CD4-positive, alpha-beta T cell treated with Interleukin-17A for 1 hour (primary cell): ENCODE results near the gene ETFDH.
"Not testable (repeated sequence)": the region's sequence is repeated elsewhere in the genome, so short reads cannot be mapped to it uniquely, and the experiment has no call there.

Experiments used
- DNase-seq: peaks from one replicate; pipeline ENCODE4 v3.0.0-alpha.2; 2020

ETFDH gene

DNA sequence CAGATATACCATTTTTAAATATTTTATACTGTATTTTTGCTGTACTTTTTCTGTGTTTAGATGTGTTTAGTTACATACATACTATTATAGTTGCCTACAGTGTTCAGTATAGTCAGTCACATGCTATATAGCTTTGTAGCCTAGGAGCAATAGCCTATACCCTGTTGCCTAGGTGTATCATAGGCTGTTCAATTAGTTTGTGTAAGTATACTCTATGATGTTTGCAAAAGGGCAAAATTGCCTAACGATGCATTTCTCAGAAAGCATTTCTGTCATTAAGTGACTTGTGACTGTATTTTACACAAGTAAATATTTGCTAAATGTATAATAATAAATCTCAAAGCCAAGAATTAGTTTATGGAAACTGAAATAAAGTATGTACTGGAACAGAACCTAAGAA lies 9.5 kb downstream of the ETFDH start:
- DNase-seq, result no peak

DNA sequence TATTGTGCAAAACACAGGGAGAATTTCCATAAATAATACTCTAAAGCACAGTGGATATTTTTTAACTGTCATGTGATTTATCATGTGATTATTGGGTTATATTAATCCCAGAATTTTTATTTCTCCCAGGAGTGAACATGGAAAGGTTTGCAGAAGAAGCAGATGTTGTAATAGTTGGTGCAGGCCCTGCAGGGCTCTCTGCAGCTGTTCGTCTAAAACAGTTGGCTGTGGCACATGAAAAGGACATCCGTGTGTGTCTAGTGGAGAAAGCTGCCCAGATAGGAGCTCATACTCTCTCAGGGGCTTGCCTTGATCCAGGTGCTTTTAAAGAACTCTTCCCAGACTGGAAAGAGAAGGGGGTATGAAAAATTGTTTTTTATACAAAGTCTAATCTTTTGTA lies 10.0 kb downstream of the ETFDH start:
- DNase-seq, result no peak

DNA sequence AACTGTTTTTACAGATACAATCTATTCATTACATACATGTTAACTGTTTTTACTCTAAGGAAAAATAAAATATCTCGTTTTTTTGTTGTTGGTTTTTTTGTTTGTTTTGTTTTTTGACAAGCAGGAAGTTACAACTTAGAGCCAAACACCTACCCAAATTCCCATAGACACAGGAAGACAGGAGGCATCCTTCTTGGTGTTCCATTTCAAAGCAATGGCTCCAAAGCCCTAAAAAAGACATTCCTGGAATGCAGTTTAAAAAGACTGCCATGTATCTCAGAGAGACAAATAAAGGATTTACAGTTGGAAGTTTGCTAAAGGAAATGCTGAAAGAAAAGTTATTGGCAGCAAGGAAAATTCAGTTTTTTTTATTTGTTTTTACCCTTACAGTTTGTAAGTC lies 16.7 kb downstream of the ETFDH start:
- DNase-seq, result no peak

DNA sequence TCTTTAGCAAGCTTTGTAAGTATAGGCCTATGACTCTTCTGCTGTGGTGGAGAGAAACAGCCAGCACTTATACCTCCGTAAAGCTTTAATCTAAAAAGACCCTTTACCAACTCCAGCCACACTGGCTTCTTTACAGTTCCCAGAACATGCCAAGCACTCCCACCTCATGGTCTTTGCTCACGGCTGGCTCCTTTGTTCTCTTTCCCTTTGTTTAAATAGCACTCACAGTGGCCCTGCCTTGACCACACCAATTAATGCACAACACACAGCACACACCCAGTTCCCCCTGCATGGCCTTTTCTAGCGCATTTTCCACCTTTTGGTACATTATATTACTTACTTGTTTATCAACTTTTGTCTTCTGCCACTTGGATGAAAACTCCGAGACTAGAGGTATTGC lies 32.2 kb downstream of the ETFDH start:
- DNase-seq, result no peak

DNA sequence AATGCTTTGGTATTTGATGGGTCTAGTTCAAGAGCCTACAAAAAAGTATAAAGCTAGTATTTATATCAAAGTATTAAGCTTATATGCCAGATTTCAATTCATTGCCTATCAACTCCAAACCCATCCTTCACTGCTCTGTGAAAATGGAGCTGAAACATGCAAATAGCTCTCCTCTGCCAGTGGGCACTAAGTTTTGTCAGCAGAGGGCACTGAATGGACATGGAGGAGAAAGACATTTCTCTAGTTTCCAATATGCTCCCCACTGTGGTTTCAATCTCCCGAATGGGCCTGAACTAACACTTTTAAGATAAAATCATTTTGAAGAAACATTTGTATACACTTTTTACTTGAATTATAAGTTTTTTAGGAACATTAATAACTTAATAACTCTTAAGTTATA lies 38.7 kb downstream of the ETFDH start:
- DNase-seq, result no peak

DNA sequence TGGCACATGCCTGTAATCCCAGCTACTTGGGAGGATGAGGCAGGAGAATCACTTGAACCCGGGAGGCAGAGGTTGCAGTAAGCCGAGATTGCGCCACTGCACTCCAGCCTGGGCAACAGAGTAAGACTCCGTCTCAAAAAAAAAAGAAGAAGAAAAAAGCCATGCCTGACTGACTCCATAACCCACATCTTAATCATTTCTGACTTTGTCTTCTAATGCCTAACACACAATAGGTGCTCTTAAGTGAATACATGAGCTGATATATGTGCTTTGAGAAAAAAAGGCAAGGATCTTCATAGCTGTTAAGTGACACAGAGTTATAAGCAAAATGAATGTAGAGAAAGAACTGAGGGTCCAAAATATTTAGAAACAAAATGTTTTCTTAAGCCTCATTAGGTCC lies 40.5 kb downstream of the ETFDH start:
- not testable (repeated sequence) for DNase-seq

DNA sequence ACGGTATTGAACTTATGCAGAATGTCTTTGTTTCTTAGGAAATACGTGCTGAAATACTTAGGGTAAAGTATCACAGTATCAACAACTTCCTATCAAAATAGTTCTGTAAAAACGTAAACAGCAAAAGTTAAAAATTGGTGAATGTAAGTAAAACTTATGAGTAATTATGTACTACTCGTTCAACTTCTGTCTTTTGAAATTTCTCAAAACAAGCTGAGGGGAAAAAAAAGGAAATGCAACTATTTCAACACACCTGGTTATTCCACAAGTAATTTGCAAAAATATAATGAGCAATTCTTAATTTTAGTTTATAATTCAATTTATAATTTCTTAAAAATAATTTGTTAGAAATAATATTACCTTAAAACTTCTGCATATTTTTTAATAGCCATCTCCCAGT lies 42.8 kb downstream of the ETFDH start:
- DNase-seq, result no peak

DNA sequence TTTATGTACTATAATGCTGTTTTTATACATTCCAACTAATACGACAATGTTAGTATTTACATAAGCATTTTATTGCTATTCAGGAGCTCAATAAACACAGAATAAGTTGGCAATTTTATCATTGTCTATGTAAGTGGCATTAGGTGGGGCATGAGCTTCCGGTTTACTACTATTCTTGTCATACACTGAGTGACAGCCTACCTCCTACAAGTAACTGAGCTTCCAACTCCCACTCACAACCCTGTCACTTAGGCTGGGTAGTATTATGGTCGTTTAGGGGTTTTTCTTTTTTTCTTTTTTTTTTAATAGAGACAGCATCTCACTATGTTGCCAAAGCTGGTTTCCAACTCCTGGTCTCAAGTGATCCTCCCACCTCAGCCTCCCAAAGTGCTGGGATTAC lies 43.7 kb downstream of the ETFDH start:
- no peak for DNase-seq

DNA sequence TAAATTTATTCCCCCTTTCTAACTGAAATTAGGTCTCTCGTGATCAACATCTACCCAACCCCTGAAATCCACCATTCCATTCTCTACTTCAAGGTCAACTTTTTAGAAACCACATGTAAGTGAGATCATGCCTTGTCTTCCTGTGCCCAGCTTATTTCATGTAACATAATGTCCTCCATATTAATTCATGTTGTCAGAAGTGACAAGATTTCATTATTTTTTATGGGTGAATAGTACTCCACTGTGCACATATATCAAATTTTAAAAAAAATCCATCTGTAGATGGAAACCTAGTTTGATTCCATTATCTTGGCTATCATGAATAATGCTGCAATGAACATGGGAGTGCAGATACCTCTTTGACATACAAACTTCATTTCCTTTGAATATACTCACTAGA lies 49.6 kb downstream of the ETFDH start:
- DNase-seq, result no peak

DNA sequence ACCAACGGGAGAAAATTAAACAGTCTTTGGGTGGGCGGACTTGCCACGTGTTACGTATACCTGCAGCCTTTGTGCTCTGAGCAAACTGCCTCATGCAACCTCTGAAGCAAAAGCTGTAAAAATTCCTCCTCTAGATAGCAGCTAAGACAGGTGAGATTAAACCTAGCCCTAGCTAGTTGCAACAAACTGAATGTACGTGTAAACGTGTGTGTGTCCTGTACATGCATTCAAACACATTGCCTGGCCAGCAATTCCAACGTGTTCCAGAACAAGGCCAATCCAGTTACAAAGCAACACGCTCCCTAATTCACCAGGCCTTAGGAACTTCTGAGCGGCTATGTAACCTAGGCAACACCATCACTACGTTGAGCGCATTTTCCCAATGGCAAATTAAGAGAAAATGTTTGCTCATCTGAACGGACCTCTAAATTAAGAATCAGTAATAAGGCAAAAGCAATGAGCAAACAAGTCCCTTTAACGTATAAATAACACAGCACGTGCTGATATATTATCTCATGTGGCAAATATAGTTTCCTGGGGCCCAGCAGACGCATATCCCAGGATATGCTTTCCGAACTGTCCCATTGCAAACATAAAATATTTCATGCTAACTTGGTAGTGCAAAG lies 50.3 kb downstream of the ETFDH start:
- no peak for DNase-seq

DNA sequence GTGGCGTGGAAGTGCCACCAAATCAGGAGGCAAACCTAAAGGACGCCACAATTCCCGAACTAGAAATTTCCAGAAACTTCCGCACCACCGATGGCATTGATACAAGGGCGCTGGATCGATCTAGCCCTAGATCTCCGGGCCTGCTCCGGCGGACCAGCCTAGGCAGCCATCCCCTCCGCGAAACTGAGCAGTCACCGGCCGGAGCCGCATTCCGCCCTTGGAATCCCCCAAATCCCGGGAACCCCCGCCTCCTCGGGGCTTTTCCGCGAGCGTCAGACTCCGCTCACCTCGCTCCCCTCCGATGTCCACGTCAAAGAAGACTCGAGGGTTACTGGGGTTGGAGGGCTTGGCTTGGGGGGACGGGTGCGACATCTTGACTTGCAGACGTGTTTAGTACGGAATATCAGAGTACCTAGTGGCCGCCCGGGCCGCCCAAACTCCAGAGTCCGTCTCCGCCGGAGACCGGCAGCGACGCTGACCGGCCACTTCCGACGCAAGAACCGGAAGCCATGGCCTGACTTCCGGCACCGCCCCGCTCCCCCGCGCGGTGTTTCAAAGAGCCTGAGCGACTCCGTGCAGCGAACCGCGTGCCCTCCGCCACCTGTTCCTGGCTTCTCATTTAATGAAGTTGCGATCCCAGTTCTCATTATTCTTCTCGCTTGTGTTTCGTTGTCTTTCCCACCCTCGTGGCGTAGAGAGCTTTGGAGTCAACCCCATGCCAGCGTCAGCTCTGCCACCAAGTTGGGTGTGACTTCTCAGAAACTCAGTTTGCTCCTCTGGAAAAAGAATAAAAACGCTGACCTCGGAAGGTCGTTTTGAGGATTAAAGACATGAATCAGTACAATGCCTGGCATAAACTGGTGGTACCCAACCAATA lies 51.1 kb downstream of the ETFDH start, which contains the start of gene PPID:
Gene PPID, minus strand, starts transcription at position 480 of the 877 bp plus-strand sequence. Its CDS starts 108 bp downstream, at position 372.
- peak; percentile 84 for DNase-seq

DNA sequence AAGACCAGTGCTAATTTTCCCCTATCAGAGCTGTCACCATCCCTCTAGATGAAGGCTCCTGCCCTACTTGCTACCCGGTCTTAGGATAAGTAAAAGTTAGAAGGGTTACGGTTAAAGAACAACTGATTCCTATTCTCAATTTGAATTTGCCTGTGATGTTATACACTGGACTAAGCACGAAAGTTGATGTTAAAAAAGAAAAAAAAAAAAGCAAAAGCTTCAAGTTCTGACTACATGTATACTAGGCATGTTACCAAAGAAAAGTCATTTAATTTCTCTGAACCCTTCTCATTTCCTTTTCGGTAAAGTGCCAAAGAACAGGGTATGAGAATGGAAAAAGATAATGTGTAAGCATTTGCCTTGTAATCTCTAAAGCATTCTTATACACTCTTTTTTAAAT lies 52.5 kb downstream of the ETFDH start:
- no peak for DNase-seq

DNA sequence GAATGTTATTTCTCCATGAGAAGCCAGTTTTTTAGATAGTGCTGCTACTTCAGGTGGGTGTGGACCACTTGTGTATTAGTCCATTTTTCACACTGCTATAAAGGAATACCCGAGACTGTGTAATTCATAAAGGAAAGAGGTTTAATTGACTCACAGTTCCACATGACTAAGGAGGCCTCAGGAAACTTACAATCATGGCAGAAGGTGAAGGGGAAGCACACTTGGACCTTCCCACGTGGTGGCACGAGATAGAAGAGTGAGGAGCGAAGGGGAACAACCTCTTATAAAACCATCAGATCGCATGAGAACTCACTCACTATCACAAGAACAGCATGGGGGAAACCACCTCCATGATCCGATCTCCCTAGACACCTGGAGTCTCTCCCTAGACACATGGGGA lies 54.5 kb downstream of the ETFDH start:
- DNase-seq, result no peak

DNA sequence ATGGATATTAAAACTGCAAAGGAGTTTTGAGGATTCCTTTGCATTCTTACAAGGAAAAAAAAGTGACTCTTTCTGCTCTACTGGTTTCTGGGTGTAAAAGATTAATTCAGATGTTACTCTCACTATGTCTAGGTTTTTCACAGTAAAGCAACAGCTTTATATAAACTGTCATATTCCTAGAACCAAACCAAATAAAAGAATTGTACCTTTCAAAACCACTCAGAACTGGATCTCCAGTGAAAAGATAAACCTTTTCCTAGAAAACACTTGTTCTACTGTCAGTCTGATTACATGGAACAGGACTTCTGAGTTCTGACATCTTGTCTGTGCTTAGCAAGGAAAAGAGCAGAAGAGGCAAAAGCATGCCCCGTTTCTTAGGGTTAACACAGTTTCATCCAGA lies 56.1 kb downstream of the ETFDH start:
- no peak for DNase-seq

DNA sequence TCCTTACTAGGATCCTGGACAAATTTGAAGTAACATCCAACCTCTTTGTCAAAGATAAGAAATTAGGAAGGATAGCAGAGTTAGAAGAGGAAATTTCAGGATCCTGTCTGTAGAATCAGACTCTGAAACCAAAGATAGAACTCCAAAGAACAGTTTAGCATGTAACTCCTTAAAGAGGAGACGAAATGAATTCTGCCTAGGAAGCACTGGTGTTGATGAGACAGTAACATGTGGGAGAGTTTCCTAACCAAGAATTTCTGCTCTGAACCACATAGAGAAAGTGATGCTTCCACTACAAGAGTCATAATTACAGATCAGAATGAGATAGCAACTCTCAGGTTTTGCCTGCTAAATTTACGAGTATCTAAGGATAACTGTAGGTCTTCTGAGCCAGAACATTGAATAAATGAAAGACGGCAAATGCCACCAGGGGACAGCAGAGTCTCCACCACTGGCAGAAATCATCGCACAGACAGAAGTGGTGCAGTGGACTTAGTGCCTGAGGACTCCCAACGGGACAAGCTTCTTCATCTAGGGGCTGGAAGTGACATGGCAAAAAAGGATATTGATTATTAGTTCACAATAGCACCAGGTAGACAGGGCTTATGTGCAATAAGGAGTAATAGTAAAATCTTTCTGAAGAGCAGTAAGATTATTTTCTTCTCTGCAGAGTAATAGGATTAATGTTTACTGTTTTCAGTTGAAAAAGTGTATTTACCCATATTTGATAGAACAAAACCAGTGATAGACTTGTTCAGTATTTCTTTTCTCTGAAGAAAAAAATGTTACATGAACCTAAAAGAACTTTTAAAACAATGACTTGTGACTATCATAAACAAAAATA lies 57.8 kb downstream of the ETFDH start:
- peak; percentile 63 for DNase-seq

DNA sequence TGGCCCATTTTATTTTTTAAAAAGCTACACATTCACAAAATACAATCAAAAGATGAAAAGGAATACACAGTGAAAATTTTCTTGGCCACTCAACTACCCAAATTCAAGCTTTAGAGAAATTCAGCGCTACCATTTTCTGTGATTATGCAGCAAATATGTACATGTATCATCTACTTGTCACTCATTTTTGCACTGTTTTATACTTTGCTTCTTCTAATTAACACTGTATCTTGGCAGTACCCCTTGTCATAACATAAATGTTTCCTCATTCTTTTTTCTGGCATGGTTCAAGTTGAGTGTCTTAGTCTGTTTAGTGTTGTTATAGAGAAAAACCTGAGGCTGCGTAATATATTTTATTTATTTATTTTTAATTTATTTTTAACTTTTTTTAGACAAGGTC lies 66.8 kb downstream of the ETFDH start:
- DNase-seq, result no peak

DNA sequence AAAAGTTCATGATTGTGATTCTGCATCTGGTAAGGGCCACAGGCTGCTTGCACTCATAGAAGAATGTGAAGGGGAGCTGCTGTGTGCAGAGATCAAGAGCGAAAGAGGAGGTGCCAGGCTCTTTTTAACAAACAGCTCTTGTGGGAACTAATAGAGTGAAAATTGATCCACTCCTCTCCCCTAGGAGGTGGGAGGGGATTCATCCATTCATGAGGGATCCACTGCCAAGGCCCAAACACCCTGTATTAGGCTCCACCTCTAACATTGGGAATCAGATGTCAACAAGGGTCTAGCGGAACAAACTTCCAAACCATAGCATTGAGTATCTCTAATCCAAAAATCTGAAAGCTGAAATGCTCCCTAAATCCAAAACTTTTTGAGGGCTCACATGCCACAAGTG lies 67.5 kb downstream of the ETFDH start:
- no peak for DNase-seq

DNA sequence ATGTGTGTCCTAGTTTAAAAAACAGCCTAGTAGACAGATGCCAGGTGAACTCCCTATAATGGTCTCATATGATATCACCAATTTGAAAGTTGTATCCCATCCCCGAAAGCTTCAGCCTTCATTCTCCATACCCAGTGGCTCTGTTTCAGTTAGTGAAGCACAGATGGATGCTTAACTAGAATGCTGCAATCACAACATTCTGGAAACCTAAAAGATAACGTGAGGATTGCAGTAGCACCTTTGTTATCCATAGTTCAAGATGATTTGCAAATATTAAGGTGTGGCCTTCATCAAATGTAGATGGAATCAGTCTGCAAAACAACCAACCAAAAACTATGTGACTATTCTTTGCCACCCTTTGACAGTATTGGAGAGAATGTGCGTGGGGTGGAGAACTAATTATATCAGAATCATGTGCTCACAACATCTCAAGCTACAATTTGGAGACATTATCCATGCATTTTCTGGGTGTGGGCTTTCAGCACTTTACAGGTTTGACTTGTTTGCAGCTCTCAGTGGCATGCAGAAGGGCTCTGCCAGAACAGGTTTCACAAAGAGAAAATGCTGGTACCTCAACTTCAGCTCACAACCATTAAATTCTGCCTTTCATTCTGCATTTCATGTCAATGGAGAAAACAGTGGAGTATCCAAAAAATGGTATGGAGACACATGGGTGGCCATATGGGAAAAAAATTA lies 69.4 kb downstream of the ETFDH start:
- no peak for DNase-seq

DNA sequence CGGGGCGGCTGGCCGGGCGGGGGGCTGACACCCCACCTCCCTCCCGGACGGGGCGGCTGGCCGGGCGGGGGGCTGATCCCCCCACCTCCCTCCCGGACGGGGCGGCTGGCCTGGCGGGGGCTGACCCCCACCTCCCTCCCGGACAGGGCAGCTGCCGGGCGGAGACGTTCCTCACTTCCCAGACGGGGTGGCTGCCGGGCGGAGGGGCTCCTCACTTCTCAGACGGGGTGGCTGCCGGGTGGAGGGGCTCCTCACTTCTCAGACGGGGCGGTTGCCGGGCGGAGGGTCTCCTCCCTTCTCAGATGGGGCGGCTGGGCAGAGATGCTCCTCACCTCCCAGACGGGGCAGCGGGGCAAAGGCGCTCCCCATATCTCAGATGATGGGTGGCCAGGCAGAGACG lies 74.4 kb downstream of the ETFDH start:
- not testable (repeated sequence) for DNase-seq

DNA sequence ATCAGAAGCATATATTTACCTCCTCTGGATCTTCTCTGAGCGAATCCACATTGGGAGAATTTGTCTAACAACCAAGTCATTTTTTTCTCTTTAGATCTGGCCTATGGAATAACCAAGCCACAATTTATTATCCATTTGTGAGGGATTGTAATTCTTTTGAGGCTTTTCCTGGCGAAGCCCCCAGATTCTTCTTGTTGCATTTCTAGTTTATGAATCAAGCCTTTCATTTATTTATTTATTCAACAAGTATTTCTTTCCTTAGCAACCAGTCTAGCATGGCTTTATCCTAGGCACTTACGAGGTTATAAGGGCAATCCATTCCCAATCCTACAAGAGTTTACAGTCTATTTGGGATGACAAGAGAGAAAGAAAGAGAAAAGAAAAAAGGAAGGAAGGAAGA lies 78.3 kb downstream of the ETFDH start:
- DNase-seq, result no peak

DNA sequence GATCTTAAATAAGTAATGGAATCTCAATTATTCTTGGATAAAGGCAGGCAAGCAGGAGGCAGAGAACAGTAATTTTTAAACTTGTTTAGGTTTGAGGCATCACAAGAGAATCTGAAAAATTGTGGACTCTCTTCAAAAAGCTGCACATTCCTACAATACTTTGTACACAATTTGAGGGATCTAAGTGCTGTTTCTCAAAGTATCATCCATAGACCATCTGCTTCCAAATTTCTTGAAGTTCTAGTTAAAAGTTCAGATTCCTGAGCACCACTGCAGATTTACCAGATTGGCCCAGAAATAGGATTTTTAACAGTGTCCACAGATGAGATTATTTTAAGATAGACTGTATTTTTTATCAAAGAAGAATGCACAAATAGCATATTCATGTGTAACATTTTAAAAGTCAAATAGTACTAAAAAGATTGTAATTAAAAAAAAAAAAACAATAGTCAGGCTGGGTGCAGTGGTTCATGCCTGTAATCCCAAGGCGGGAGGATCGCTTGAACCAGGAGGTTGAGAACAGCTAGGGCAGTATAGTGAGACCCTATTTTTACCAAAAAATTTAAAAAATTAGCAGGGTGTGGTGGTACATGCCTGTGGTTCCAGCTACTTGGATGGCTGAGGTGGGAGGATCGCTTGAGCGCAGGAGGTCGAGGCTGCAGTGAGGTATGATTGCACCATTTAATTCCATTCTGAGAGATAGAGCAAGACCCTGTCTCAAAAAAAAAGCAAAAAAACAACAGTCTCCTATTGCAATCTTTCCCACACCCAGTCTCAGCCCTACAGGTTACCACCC lies 82.5 kb downstream of the ETFDH start:
- no peak for DNase-seq

DNA sequence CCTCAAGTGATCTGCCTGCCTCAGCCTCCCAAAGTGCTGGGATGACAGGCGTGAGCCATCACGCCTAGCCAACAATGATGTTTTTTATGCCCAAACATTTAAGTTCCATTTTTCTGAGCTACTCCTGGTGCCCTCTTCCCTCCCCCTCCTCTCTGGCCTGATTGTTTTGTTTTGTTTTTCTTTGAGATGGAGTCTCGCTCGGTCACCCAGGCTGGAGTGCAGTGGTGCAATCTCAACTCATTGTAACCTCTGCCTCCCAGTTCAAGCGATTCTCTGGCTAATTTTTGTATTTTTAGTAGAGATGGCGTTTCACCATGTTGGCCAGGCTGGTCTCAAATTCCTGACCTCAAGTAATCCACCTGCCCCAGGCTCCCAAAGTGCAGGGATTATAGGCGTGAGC lies 83.7 kb downstream of the ETFDH start:
- DNase-seq, result not testable (repeated sequence)
